GM18858 (cell line): ENCODE results near the gene SHANK3.
"Not testable (repeated sequence)": the region's sequence is repeated elsewhere in the genome, so short reads cannot be mapped to it uniquely, and the experiment has no call there.

Source experiments
- ATAC-seq: cut with Tn5 transposase; IDR thresholded peaks from one replicate; pipeline ENCODE4 v1.9.1; 2021; ENCODE audit not compliant: unreplicated experiment

The SHANK3 gene

GRCh38 chr22:50672471-50673230 is at the start of gene SHANK3:
Gene SHANK3, plus strand, starts transcription at chr22:50672823.
- ATAC-seq, result no peak

DNA sequence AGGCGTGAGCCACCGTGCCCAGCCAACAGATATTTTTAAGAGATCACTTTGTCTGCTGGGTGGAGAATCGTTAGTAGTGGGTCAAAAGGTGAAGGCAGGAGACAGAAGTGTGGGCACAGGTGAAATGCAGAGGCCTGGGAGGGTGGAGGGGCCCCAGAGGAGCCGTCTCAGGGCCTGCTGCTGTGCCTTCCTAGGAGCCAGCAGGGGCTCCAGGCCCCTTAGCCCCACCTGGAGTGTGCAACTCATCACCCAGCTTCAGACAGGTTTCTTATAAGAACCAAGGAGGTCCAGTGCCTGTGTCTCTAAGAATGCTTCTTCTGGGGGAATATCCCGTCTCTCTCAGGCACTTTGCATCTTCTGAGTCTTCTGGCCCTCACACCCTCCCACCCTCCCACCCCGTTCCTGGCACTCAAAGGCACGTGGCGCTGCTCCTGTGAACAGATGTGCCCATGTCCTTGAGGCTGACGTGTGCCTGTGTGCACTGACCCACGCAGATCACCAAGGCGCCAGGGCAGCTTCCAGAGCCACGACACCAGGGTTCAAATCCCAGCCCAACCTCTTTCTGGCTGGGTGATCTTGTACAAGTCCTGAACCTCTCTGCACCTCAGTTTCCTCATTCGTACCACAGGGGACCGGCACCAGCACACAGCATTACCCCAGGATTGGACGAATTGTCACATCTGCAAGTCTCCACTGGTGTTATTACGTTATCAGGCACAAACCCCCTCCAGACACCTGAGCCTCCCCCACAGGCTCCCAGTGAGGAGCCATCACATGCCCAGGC is 48.1 kb upstream of the SHANK3 start:
- ATAC-seq, result no peak

GRCh38 chr22:50625131-50625567 is 47.5 kb upstream of the SHANK3 start:
- ATAC-seq, result no peak

DNA sequence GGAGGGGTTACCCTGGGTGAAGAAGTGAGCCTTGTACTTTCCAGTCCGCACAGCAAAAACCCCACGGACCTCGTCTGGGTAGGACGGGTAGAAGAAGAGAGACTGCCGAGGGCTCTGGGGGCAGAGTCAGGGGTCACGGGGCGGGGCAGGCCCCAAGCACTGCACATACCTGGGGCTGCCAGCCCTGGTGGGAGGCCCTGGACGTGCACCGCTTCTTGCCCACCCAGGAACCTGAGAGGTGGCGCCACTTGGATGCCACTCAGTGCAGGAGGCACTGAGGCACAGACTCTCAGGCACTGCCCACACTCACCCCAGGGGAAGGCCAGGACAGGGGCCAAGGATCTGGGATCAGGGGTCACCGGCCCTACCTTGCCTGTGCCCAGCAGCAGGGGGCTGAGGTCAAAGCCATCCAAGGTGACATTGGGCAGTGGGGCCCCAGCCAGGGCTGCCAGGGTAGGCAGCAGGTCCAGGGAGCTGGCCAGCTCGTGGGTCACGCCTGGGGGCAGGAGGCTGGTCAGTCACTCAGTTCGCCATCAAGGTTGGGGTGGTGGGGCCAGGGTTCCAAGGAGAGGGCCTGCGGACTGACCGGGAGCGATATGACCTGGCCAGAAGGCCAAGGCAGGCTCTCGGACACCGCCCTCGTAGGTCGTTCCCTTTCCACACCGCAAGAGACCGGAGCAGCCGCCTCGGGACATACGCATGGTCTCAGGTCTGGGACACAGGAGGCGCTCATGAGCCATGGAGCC is 46.9 kb upstream of the SHANK3 start:
- ATAC-seq, result no peak

GRCh38 chr22:50626314-50626849 is 46.2 kb upstream of the SHANK3 start:
- ATAC-seq, result no peak

GRCh38 chr22:50626850-50627641 is 45.6 kb upstream of the SHANK3 start:
- no peak for ATAC-seq

GRCh38 chr22:50627642-50628542 is 44.7 kb upstream of the SHANK3 start, which contains the start of gene ARSA:
Gene ARSA, minus strand, starts transcription at chr22:50628152. Its CDS starts 373 bp downstream, at chr22:50627779.
- ATAC-seq, result no peak

DNA sequence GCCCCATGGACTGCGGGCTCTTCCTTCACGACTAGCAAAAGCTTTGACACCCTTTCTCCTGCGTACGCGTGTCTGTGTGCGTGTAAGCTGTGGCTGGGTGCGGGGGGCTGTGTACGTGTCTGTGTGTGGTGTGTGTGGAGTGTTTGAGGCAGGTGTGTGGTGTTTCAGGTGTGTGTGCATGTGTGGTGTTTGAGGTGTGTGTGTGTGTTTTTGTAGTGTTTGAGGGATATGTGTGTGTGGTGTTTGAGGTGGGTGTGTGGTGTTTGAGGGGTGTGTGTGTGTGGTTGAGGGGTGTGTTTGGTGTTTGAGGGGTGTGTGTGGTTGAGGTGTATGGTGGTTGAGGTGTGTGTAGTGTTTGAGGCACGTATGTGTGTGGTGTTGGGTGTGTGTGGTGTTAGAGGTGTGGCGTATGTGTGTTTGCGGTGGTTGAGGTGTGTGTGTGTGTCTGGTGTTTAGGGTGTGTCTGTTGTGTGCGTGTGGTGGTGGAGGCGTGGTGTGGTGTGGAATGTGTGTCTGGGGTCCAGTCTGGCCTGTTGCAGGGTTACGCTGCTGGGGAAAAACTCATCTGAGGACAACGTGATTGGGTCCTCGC is 44.0 kb upstream of the SHANK3 start:
- no peak for ATAC-seq

- no peak for ATAC-seq
Measured at GRCh38 chr22:50630376-50630775, 42.2 kb upstream of the SHANK3 start.

DNA sequence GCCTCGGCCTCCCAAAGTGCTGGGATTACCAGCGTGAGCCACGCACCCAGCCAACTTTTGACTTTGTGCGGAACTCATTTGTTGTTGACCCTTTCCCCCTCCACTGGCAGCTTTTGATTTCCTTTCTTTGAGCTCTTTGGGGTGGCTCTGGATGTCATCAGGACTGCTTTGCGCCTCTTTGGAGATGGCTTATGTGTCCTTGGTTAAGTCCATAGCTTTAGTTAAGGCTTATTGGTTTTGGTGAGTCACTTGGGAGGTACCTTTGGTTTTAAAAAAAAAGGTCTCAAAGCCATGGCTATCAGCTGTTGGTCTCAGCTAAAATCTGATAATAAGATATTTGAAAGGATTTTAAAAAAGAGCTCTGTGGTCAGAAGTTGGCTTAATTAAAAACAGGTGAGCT is 39.5 kb upstream of the SHANK3 start:
- no peak for ATAC-seq

DNA sequence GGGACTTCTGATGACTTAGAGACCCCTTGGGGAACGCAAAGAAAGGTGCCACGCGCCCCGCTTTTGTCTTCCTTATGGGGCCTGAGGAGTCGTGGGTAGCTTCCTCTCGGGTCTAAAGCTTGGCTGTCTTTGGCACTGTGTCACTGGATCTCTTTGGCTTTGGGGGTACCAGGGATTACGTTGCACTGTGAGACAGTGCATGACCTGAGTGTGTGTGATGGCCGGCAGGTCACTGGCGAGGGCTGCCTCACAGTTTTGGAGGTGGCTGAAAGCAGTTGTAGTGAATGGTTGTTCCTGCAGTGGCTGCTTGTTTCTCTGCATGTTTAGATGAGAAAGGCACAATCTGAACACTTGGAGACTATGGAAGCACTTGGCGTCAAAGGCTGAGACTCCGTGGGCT is 38.9 kb upstream of the SHANK3 start:
- no peak for ATAC-seq

DNA sequence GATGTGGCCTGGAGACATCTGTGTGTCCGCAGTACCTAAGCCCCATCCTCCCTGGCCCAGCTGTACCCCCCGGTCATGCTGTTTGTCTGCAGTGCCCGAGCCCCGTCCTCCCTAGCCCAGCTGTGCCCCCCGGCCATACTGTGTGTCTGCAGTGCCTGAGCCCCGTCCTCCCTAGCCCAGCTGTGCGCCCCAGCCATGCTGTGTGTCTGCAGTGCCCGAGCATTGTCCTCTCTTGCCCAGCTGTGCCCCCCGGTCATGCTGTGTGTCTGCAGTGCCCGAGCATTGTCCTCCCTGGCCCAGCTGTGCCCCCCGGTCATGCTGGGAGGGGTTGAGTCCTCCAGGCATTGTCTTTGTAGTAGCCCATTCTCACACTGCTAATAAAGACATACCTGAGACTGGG is 37.0 kb upstream of the SHANK3 start:
- ATAC-seq, result no peak

DNA sequence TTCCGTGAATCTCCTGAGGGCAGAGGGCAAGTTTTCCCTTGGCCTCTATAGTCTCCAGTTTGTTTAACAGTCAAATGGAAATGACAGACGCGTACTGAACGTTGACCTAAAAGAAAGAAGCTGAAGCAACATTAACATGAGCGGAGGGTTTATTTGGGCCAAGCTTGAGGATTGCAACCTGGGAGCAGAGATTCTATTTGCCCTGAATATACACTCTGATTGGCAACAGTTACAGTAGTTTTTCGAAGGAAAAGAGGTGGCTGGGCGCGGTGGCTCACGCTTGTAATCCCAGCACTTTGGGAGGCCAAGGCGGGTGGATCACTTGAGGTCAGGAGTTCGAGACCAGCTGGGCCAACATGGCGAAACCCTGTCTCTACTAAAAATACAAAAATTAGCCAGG is 32.3 kb upstream of the SHANK3 start:
- ATAC-seq, result not testable (repeated sequence)

DNA sequence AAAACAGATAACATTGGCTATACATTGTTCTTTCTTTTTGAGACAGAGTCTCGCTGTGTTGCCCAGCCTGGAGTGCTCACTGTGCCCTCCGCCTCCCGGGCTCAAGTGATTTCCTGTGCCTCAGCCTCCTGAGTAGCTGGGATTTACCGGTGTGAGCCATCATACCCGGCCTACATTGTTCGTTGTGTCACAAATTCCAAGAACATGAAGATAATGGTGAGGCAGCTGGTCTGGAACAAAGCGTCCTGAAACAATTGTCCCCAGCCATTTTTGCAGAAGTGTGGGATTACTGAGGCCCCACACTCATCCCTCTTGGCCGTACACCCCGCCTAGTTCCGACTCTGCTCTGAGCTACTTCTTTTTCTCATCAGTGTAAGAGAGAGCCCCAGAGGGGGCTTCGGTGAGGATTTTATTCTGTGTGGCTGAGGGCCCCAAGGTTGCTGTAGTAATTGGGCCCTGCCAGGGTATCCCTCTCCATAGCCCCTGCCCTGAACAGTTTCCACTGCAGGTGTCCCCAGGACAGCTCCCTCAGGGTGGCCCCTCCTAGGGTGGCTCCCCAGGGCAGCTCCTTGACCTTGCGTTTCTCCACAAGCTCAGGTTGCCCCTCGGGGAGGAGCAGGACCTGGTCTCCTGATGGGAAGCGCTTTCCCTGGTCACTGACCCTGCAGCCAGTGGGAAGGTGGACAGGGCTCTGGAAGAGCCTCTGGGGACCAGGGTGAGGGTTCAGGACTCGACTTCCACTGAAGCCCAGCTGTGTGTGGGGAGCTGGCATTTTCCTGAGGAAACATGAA is 31.6 kb upstream of the SHANK3 start:
- ATAC-seq, result no peak

GRCh38 chr22:50641696-50642607 is 30.7 kb upstream of the SHANK3 start:
- no peak for ATAC-seq

DNA sequence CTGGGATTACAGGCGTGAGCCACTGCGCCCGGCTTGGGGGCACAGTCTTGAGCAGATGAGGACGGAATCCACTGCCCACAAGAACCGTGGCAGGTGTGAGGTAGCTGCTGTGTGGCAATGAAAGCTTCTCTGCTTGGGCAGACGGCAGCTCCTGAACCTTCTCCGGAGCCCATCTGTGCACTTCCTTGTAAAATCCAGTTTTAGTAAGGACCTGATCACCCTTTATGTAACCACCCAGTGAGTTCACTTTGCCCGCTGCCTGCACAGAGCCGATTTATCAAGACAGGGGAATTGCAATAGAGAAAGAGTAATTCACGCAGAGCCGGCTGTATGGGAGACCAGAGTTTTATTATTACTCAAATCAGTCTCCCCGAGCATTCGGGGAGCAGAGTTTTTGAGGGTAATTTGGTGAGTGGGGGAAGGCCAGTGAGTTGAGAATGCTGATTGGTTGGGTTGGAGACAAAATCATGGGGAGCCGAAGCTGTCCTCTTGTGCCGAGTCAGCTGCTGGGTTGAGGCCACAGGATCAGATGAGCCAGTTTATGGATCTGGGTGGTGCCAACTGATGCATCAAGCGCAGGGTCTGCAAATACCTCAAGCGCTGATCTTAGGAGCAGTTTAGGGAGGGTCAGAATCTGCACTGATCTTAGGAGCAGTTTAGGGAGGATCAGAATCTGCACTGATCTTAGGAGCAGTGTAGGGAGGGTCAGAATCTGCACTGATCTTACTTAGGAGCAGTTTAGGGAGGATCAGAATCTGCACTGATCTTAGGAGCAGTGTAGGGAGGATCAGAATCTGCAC is 29.4 kb upstream of the SHANK3 start:
- ATAC-seq, result not testable (repeated sequence)

DNA sequence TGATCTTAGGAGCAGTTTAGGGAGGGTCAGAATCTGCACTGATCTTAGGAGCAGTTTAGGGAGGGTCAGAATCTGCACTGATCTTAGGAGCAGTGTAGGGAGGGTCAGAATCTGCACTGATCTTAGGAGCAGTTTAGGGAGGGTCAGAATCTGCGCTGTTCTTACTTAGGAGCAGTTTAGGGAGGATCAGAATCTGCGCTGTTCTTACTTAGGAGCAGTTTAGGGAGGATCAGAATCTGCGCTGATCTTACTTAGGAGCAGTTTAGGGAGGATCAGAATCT is 28.9 kb upstream of the SHANK3 start:
- not testable (repeated sequence) for ATAC-seq
